ENCODE results near the gene SHBG. TPM values are rescaled to one million over a fixed set of nuclear protein-coding genes. Genes with fewer than 3 reads are reported as not detected.

SHBG gene
- total RNA-seq, 2 experiments from 2014 or later = 0.53 TPM; not detected in 1

- TF ChIP-seq CTCF (conservative IDR thresholded peaks at IDR 0.05; ENCODE audit: low read length) (no peak), EZH2phosphoT487 (IDR thresholded peaks at IDR 0.05; ENCODE audit: borderline replicate concordance, low read depth, low read length) (no peak)
- BruUV-seq (replicated peaks) = no TSS peak
- Histone ChIP-seq H3K4me1 (ENCODE audit: insufficient read depth, low read length, poor library complexity, severe bottlenecking) (no peaks in the 10 kb centered on the region), H3K9me3 (ENCODE audit: low read length) (no peaks in the 10 kb centered on the region), H4K20me1 (ENCODE audit: insufficient read depth, low read length) (no peaks in the 10 kb centered on the region), H3K9me2 (ENCODE audit: insufficient read depth, low read length) (no peaks in the 10 kb centered on the region), H2AFZ (ENCODE audit: low read length) (no peak within 1 kb of the TSS), H3K79me2 (ENCODE audit: insufficient read depth, low read depth, low read length) (no peaks in the 10 kb centered on the region), H3K36me3 (ENCODE audit: insufficient read depth, low read length) (no peaks in the 10 kb centered on the region), H3K27ac (ENCODE audit: low read depth, low read length, poor library complexity, severe bottlenecking) (no peak within 1 kb of the TSS), H3K4me3 (ENCODE audit: low read depth, low read length, poor library complexity, severe bottlenecking) (no peak within 1 kb of the TSS), H3K4me2 (ENCODE audit: low read length) (peak within 1 kb of the TSS; percentile 30)
- peak; percentile 41 for DNase-seq (ENCODE audit: low spot score)
- intact Hi-C loops (cut with micrococcal nuclease; ENCODE audit: unreplicated experiment) = no loop called here
- ChIA-PET CTCF (ENCODE audit: unreplicated experiment) (no interaction called here), POLR2A (interaction anchor here (0.5 kb wide), 1 partner anchor 392 kb away, joined by 3 read pairs; no protein-coding TSS in a partner anchor)
Observed at GRCh38 chr17:7650509-7651096, 20.7 kb downstream of the SHBG start, which contains the start of gene ATP1B2. Gene ATP1B2 (plus strand): TSS chr17:7650926. CDS start chr17:7651519, 593 bp downstream.

- H3K79me2 ChIP-seq (ENCODE audit: insufficient read depth, low read depth, low read length) = no peaks in the 10 kb centered on the region
Observed at GRCh38 chr17:7651097-7651664, 21.2 kb downstream of the SHBG start.

More at GRCh38 chr17:7651097-7651664, 21.2 kb downstream of the SHBG start:
- Histone ChIP-seq H3K9me3 (ENCODE audit: low read length) (no peaks in the 10 kb centered on the region), H4K20me1 (ENCODE audit: insufficient read depth, low read length) (no peaks in the 10 kb centered on the region), H3K27ac (ENCODE audit: low read depth, low read length, poor library complexity, severe bottlenecking) (no peak overlapping the region), H3K4me3 (ENCODE audit: low read depth, low read length, poor library complexity, severe bottlenecking) (no peak overlapping the region), H3K4me1 (ENCODE audit: insufficient read depth, low read length, poor library complexity, severe bottlenecking) (no peaks in the 10 kb centered on the region), H3K9me2 (ENCODE audit: insufficient read depth, low read length) (no peaks in the 10 kb centered on the region), H3K36me3 (ENCODE audit: insufficient read depth, low read length) (no peaks in the 10 kb centered on the region), H3K4me2 (ENCODE audit: low read length) (peak overlapping the region; percentile 30; the same call in 1 of the 2 replicates), H2AFZ (ENCODE audit: low read length) (no peak overlapping the region)
- intact Hi-C loops (cut with micrococcal nuclease; ENCODE audit: unreplicated experiment) = no loop called here
- POLR2A ChIA-PET = interaction anchor here (0.5 kb wide), 1 partner anchor 393 kb away, joined by 3 read pairs; no protein-coding TSS in a partner anchor
- no peak for TF ChIP-seq EZH2phosphoT487 (IDR thresholded peaks at IDR 0.05; ENCODE audit: borderline replicate concordance, low read depth, low read length)
- no peak for TF ChIP-seq CTCF (conservative IDR thresholded peaks at IDR 0.05; ENCODE audit: low read length)
- BruUV-seq (replicated peaks) = no TSS peak
- DNase-seq (ENCODE audit: low spot score) = no peak
- CTCF ChIA-PET (ENCODE audit: unreplicated experiment) = no interaction called here
